GM23338 (cell line): ENCODE results near the gene ANO1. TPM values are rescaled to one million over a fixed set of nuclear protein-coding genes. Genes with fewer than 3 reads are reported as not detected.

Experiments used
- ATAC-seq: fragments of 200-7000 bp; cut with Tn5 transposase; 3 replicates; pipeline ENCODE4 v1.9.1; 2020
- DNase-seq: peaks from one replicate; pipeline ENCODE4 v3.0.0-alpha.2; 2015; ENCODE audit warnings: low spot score
- H2AFZ ChIP-seq: fragments of 200-600 bp; sonication (generic); 2 replicates; pipeline ENCODE4 v1.8.0; 2016; ENCODE audit warnings: antibody characterized with exemption, mild to moderate bottlenecking, moderate library complexity
- H3F3A ChIP-seq: fragments of 200-600 bp; sonication (generic); replicated peaks from 2 replicates; pipeline ENCODE4 v1.8.0; 2017; ENCODE audit warnings: antibody characterized with exemption, mixed run types, low read depth
- H3K27ac ChIP-seq: fragments of 200-600 bp; sonication (generic); 2 replicates; pipeline ENCODE4 v1.6.1; 2016; ENCODE audit warnings: low read depth
- H3K27me3 ChIP-seq: fragments of 200-600 bp; sonication (generic); 2 replicates; pipeline ENCODE4 v1.8.0; 2016; ENCODE audit warnings: mild to moderate bottlenecking, mixed run types, moderate library complexity; ENCODE audit not compliant: insufficient read depth
- H3K36me3 ChIP-seq: fragments of 200-600 bp; sonication (generic); 2 replicates; pipeline ENCODE4 v1.8.0; 2016; ENCODE audit warnings: mild to moderate bottlenecking; ENCODE audit not compliant: insufficient read depth
- H3K4me1 ChIP-seq: fragments of 200-600 bp; sonication (generic); 2 replicates; pipeline ENCODE4 v1.8.0; 2016; ENCODE audit warnings: mild to moderate bottlenecking, moderate library complexity; ENCODE audit not compliant: insufficient read depth
- H3K4me2 ChIP-seq: fragments of 200-600 bp; sonication (generic); 2 replicates; pipeline ENCODE4 v1.7.1; 2017; ENCODE audit warnings: mixed run types
- H3K4me3 ChIP-seq: fragments of 200-600 bp; sonication (generic); 2 replicates; pipeline ENCODE4 v1.6.1; 2016; ENCODE audit warnings: mixed run types
- H3K79me2 ChIP-seq: fragments of 200-600 bp; sonication (generic); replicated peaks from 2 replicates; pipeline ENCODE4 v1.8.0; 2017; ENCODE audit warnings: mild to moderate bottlenecking; ENCODE audit not compliant: insufficient read depth
- H3K9me2 ChIP-seq: fragments of 200-600 bp; sonication (generic); 2 replicates; pipeline ENCODE4 v1.8.0; 2017; ENCODE audit not compliant: insufficient read depth
- H4K20me1 ChIP-seq: fragments of 200-600 bp; sonication (generic); replicated peaks from 2 replicates; pipeline ENCODE4 v1.8.0; 2017; ENCODE audit warnings: mild to moderate bottlenecking; ENCODE audit not compliant: insufficient read depth
- H3K27ac Mint-ChIP-seq: 2 replicates; pipeline ENCODE4 v1.8.0; 2020; ENCODE audit warnings: inconsistent platforms, mild to moderate bottlenecking, moderate library complexity, mixed read lengths
- H3K27me3 Mint-ChIP-seq: 3 replicates; pipeline ENCODE4 v1.8.0; 2022; ENCODE audit warnings: low read depth, mild to moderate bottlenecking, moderate library complexity, mixed read lengths, inconsistent platforms; ENCODE audit not compliant: insufficient read depth, poor library complexity
- H3K36me3 Mint-ChIP-seq: 3 replicates; pipeline ENCODE4 v1.8.0; 2021; ENCODE audit warnings: low read depth, mild to moderate bottlenecking, inconsistent platforms, moderate library complexity, mixed read lengths
- H3K4me1 Mint-ChIP-seq: 3 replicates; pipeline ENCODE4 v1.8.0; 2020; ENCODE audit warnings: mild to moderate bottlenecking, inconsistent platforms, mixed read lengths
- H3K4me3 Mint-ChIP-seq: 3 replicates; pipeline ENCODE4 v1.8.0; 2021; ENCODE audit warnings: moderate library complexity, mild to moderate bottlenecking, inconsistent platforms, mixed read lengths
- H3K9me3 Mint-ChIP-seq: 3 replicates; pipeline ENCODE4 v1.8.0; 2020; ENCODE audit warnings: moderate library complexity, mild to moderate bottlenecking, inconsistent platforms, mixed read lengths
- CTCF ChIP-seq, 2 experiments: fragments of 200-600 bp in 1 of 2; sonication (generic) in 1 of 2; conservative IDR thresholded peaks; 2 replicates each; pipeline versions ENCODE4 v1.5.1 to v1.6.1; 2016 to 2017; ENCODE audit warnings: antibody characterized with exemption in 2 of 2, low read depth in 2 of 2, mild to moderate bottlenecking in 2 of 2, moderate library complexity in 1 of 2
- EZH2 ChIP-seq: fragments of 200-600 bp; sonication (generic); IDR thresholded peaks from one replicate; pipeline ENCODE4 v1.8.0; 2017; ENCODE audit warnings: antibody characterized with exemption, mild to moderate bottlenecking, low read depth; ENCODE audit not compliant: unreplicated experiment
- REST ChIP-seq: IDR thresholded peaks from one replicate; pipeline ENCODE4 v1.6.1; 2018; ENCODE audit warnings: antibody characterized with exemption; ENCODE audit not compliant: unreplicated experiment
- STAT1 ChIP-seq: IDR thresholded peaks from one replicate; pipeline ENCODE4 v1.6.1; 2016; ENCODE audit warnings: antibody characterized with exemption; ENCODE audit not compliant: unreplicated experiment
- ZNF114 ChIP-seq: fragments of 250-450 bp; sonication (Bioruptor Pico); IDR thresholded peaks from 2 replicates; pipeline ENCODE4 v1.5.0; 2020; ENCODE audit warnings: mild to moderate bottlenecking, moderate library complexity
- ZNF331 ChIP-seq: fragments of 250-450 bp; sonication (Bioruptor Pico); IDR thresholded peaks from 2 replicates; pipeline ENCODE4 v1.5.0; 2020; ENCODE audit warnings: low read depth, mild to moderate bottlenecking, moderate library complexity
- ZNF462 ChIP-seq: fragments of 250-450 bp; sonication (Bioruptor Pico); IDR thresholded peaks from 2 replicates; pipeline ENCODE4 v1.5.0; 2020; ENCODE audit warnings: mild to moderate bottlenecking, moderate library complexity
- polyA plus RNA-seq: library from polyadenylated mRNA; unstranded; fragments of >200 nt; fragmentation: Nextera tagmentation; extraction: Ambion mirVana; gene quantifications from 2 replicates; pipeline ENCODE4 v1.2.1, GENCODE V29; 2016
- total RNA-seq: library from RNA; depleted of rRNA; stranded (reverse); fragments of >200 nt; shearing (Covaris generic); gene quantifications from 2 replicates; pipeline ENCODE4 v1.2.3, GENCODE V29; 2014

Gene ANO1
- total and polyA plus RNA-seq, 2 experiments from 2014 or later: 1.4 to 3.4 TPM

GRCh38 chr11:70176940-70177689 lies 99.0 kb downstream of the ANO1 start:
- Histone ChIP-seq H3K9me2 (no peaks in the 10 kb centered on the region), H3F3A (no peaks in the 10 kb centered on the region), H2AFZ (peak overlapping the region; percentile 78; the same call in 1 of the 2 replicates), H3K27ac (no peak overlapping the region), H3K27me3 (no peaks in the 10 kb centered on the region), H4K20me1 (no peaks in the 10 kb centered on the region), H3K4me1 (peaks cover 9% of the 10 kb centered on the region; the same call in 1 of the 2 replicates), H3K4me2 (no peak overlapping the region), H3K4me3 (no peak overlapping the region), H3K79me2 (no peaks in the 10 kb centered on the region), H3K36me3 (no peaks in the 10 kb centered on the region)
- TF ChIP-seq EZH2 (no peak), STAT1 (no peak), ZNF462 (CRISPR knock-in tag) (no peak), CTCF (conservative IDR thresholded peaks at IDR 0.05; ENCODE audit: low read depth in 2 of 2) (peak; percentile 70 to 89), ZNF114 (CRISPR knock-in tag) (no peak), REST (no peak), ZNF331 (CRISPR knock-in tag) (no peak)
- H3K4me1 Mint-ChIP-seq: peaks cover 18% of the 10 kb centered on the region
- H3K9me3 Mint-ChIP-seq: no peaks in the 10 kb centered on the region; the same call in 2 of the 3 replicates
- peaks cover 8% of the 10 kb centered on the region for H3K27me3 Mint-ChIP-seq
- DNase-seq: peak; percentile 82
- H3K27ac Mint-ChIP-seq: no peak overlapping the region
- peak; percentile 78 for ATAC-seq
- no peak overlapping the region for H3K4me3 Mint-ChIP-seq
- no peaks in the 10 kb centered on the region for H3K36me3 Mint-ChIP-seq
